H1 (cell line): ENCODE results near the gene SWT1. TPM values are rescaled to one million over a fixed set of nuclear protein-coding genes. Genes with fewer than 3 reads are reported as not detected.

ENCODE experiments used
- CBX5 ChIP-seq: fragments of 300-800, 300-1000 bp; sonication (generic); IDR thresholded peaks from 2 replicates; pipeline ENCODE4 v1.7.1; 2016; ENCODE audit warnings: antibody characterized with exemption, low read length, low read depth
- CHD7 ChIP-seq: fragments of 300-600 bp; sonication (generic); IDR thresholded peaks from 2 replicates; pipeline ENCODE4 v1.7.1; 2012; ENCODE audit warnings: low read length, moderate library complexity, mild to moderate bottlenecking, inconsistent platforms; ENCODE audit not compliant: insufficient replicate concordance
- POU5F1 ChIP-seq: IDR thresholded peaks from 2 replicates; pipeline ENCODE4 v1.6.1; 2011; ENCODE audit warnings: low read depth, mild to moderate bottlenecking, low read length, moderate library complexity
- TEAD4 ChIP-seq: IDR thresholded peaks from 2 replicates; pipeline ENCODE4 v1.6.1; 2012; ENCODE audit warnings: low read depth, low read length, inconsistent platforms, mixed read lengths
- polyA plus RNA-seq, 7 experiments: library from polyadenylated mRNA; depleted of rRNA in 3 of 7; stranded (reverse) in 5 of 7; unstranded in 2 of 7; fragments of >200 nt in 5 of 7; fragments of 200-250 nt in 2 of 7; gene quantifications; 1 replicate in 5 of 7; 2 replicates in 1 of 7; 4 replicates in 1 of 7; pipeline versions ENCODE4 v1.2.1 to v1.2.3, GENCODE V29; 2011 to 2013; ENCODE audit warnings: missing spikeins in 2 of 7, mixed read lengths in 2 of 7
- total RNA-seq: library from RNA; stranded (reverse); fragmentation: NEBNext Ultra II Directional; extraction: Animal tissue kit (Norgen Biotek cat#: 25700); gene quantifications from 2 replicates; pipeline ENCODE4 v1.2.1, GENCODE V29; 2021

SWT1 gene
- total and polyA plus RNA-seq, 2 of the 8 experiments (the other 6 are each of a cell fraction or from before 2014, with no cell fraction given), result 1.4 to 6.2 TPM

GRCh38 chr1:185237661-185238060 lies 80.7 kb downstream of the SWT1 start (continued):
- no peak for TF ChIP-seq POU5F1
- no peak for TF ChIP-seq CHD7
- TF ChIP-seq CBX5, result no peak
- no peak for TF ChIP-seq TEAD4
- TF ChIP-seq, all 59 proteins: peak for 0
